ENCODE results near the gene TAF8.
A peak's percentile ranks its signal among the peaks of the same experiment; 100 is the strongest.

Gene TAF8

DNA sequence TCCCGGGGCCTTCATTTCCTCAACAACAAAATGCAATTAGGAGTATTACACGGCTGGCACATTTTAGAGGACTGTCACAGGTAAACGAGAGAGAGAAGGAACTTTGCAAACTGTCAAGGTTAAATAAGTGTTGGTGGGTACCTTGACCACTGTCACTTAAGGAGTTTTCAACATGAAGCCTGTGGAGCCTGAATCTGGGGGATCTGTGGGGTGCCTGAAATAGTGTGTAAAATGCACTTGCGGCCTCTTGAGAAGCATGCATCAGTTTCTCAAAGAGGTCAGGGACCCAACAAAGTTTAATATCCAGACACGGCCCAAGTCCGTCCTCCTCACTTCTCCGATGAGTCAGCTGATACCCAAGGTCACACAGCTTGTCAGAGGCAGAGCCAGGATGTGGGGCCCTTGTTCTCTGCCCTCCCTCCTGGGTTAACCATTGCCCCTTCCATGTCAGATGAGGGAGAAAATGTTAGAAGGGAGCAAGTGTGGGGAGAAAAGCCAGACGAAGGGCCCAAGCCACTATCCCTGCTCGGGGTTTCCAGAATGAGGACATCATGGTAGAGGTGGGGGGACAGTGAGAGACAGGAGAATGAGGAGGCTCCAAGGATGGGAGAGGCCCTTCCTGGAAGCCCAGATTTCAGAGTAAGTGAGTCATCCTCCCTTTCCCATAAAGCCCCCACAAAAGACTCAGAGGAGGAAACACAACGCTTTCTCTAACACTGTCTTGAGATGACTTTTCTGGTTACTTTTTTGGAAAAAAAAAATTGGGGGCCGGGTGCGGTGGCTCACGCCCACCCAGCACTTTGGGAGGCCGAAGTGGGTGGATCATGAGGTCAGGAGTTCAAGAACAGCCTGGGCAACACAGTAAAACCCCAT is 49.9 kb downstream of the TAF8 start:
- peak; percentile 8 for DNase-seq

DNA sequence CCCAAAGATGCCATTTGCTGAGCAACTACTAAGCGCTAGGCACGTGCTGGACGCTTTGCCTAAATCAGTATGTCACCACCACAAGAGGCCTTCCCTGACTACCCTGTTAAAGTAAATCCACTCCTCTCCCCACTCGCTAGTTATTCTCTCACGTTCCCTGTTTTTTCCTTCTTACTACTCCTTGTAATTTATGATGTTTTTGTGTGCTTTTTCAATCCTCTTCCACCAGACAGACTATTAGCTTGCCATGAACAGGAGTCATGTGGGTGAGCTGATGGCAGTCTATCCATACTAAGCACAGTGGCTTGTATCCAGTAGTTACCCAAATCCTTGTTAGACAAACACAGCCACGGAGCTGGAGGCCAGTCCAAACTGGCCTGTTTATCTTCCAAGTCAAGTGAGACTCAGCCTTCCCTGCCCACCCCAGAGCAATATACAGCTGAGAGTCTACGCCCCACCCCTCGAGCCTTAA is 50.9 kb downstream of the TAF8 start:
- no peak for DNase-seq

DNA sequence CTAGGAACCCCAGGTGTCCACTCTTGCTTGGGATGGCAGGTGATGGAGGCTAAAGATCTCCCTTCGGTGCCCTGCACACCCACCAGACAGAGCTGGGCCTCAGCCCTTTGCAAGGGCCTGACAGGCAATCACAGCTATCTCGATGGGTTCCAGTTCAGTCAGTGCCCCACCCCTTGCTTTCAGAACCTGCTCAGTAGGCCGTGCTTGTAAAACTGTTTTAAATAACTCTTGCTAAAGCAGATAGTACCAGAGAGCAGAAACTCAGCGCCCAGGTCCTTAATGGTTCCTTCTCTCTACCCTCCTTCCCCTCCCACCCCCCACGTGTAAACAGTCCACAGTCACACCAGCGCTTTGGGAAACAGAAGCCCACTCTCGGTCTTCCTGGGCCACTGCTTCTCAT is 52.9 kb downstream of the TAF8 start:
- DNase-seq = no peak

DNA sequence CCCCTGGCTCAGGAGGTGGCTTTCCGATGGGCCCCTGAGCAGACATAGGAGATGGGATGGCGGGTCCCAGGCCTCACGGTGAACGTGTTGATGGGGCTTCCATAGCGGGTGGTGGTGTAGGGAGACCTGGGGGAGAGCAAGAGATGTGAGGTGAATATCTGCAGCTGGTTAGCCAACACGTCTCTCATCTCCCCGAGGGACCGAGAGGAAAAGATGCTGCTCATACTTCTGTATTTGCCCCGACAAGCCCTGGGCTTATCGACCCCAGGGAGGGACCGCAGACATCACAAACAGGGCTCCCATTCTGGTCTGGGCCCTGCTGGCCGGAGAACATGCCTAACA is 53.4 kb downstream of the TAF8 start:
- DNase-seq = no peak

DNA sequence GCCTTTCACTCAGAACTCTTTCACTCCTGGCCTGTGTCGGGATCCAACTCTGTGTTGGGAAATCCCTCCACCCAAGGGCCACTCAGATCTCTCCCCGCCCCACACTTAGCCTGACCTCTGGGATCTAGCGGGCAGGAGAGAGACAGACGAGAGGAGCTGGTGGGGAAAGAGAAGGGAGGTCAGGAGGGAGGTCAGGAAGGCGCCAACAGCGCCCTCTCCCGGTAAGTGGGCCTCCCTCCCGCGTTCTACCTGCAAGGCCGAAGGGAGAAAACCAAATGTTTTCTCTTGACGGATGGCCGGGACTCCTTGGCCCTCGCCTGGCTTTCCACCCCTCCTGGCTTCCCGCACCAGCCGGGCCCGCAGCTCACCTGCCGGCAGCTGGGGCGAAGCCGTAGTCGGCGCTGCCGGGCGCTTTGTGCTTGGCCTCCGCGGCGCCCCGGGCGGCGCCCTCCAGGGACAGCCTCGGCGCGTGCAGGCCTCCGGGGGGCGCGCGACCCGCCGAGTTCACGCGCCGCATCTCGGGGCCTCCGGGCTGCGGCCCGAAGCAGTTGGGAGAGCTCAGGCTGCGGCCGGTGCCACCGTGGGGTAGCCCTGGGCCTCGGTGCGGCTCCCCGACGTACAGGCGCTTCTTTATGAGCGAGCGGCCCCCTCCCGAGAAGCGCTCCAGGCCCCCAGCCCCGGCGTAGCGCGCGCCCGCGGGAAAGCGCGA is 53.9 kb downstream of the TAF8 start:
- DNase-seq = peak; percentile 64

DNA sequence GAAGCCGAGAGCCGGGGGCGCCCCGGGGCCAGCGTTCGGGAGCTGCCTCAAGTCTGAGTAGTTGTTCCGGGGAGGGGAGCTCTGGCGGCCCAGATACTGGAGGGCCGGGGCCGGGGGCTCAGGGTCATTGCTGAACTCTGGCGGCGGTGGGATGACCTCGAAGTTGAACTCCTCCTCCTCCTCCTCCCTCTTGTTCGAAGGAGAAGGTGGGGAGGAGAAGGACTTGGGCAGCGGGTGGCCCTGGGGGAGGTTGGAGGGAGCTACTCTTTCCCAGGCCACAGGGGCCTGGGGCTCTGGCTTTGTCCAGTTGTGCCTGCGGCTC is 54.4 kb downstream of the TAF8 start:
- DNase-seq = no peak

DNA sequence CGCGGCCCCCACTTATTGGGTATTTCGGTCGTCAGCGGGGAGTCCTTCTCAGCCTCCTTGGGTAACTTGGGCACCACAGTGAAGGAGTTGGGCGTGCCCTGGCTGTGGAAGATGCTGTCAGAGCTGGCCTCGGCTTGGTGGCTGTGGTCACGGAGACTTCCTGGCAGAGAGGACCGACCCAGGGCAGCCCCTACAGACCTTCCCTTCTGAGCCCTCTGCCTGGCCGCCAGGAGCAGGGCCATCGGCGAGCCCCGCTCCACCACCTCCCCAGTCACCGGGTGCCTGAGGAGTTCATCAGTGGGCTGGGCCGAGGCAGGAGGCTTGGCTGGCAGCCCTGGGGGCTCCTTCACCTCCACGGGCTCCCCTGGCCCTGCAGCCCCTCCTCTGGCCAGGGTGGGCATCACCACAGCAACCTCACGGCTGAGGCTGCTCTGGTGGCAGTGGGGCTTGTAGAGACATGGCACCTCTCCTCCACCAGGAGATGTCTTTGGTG is 54.9 kb downstream of the TAF8 start:
- no peak for DNase-seq

DNA sequence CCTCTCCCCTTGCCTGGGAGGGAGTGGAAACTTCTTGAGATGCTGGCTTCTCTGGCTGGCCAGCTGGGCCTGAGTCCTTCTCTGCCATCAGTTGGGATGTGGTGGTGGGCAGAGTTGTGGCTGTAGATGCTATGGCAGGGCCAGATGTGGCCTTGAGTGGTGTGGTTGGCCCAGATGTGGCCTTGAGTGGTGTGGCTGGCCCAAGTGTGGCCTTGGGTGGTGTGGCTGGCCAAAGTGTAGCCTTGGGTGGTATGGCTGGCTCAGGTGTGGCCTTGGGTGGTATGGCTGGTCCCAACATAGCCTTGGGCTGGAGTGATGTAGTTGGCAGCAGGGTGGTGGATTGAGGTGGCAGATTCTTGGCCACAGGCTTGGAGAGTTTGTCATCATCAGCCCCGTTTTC is 55.4 kb downstream of the TAF8 start:
- no peak for DNase-seq

DNA sequence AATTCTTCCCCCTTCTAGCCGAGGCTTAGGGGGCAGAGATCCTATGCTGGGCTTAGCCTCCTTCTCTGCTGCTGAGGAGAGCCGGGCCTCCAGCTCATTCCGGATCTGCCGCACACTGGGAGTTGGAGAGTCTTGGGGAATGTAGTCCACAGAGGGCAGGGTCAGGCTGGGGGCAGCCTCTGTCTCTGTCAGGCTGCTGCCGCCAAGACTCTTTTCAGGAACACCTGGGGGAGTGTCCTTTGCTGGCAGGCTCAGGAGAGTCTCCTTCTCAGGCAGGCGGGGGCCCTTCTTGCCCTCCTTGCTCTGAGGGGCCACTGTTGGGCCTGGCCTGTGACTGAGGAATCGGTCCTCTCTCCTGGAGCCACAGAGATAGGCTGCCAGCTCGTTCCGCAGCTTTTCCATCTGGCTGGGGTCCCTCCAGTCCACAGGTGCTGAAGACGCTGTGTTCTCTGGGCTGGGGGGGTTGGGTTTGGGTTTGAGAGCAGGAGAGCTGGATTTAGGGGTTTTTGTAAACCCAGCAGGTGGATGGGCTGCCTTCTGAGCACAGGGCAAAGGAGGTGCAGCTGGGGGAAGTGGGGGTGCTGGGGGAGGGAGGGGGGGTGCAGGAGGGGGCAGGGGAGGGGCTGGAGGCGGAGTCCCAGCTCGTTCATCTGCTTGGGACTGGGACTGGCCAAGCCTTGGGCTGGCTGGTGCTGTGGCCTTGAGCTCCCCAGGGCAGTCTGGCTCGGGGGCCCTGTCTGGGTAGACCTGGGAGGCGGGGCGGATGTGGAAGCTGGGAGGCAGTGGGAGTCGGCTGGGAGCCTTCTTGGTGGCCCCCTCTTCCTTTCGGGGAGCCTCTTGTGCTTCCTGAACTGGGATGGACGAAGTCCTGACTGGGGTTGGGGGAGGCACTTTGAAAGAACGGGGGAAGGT is 56.0 kb downstream of the TAF8 start:
- no peak for DNase-seq

DNA sequence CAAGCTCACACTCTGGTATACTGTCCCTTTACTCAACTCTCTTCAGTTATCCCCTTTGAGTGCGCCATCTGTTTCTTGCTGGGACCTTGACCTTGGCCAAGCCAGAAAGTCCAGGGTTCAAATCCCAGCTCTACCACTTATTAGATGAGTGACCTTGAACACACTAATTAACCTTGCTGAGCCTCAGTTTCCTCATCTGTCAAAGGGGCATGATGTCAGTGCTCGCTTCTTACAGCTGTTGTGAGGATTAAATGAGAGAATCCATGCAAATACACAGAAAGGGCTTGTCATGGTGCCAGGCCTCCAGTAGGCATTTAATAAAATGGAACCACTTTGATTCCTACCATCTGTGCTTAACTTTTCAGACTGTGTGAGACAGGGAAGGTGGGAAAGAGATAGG is 57.7 kb downstream of the TAF8 start:
- no peak for DNase-seq

DNA sequence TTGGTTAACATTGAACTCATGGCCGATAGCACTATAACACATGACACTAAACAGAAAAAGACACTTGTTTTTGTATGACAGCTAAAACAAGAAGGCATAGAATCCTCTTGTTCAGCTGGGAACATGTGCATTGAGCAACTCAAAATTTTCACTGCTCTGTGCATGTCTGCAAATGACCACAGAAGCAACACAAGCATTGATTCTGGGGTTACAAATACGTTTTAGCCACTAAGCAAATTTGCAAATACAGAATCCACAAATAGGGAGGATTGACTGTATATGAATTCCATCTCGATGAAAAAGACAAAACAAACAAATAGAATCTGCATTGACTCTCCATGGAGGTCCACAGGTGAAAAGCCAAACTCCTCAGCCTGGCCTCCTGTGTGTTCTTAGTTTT is 60.4 kb downstream of the TAF8 start:
- no peak for DNase-seq

DNA sequence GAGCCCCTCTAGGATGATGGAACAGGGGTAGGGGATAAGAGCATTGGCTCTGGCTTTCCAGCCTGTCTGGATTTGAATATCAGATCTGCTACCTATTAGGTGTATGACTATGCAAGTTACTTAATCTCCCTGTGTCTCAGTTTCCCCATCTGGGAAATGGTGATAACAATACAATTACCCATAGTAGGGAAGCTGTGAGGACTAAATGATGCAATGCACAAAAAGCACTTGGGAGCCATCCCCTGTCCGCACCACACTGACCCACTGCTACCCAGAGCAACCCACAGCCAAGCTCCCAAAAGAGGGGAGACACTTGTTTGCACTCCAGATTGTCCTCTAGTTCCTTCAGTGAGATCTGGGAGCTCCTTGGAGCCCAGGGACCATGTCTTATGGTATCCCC is 62.0 kb downstream of the TAF8 start:
- DNase-seq = no peak

DNA sequence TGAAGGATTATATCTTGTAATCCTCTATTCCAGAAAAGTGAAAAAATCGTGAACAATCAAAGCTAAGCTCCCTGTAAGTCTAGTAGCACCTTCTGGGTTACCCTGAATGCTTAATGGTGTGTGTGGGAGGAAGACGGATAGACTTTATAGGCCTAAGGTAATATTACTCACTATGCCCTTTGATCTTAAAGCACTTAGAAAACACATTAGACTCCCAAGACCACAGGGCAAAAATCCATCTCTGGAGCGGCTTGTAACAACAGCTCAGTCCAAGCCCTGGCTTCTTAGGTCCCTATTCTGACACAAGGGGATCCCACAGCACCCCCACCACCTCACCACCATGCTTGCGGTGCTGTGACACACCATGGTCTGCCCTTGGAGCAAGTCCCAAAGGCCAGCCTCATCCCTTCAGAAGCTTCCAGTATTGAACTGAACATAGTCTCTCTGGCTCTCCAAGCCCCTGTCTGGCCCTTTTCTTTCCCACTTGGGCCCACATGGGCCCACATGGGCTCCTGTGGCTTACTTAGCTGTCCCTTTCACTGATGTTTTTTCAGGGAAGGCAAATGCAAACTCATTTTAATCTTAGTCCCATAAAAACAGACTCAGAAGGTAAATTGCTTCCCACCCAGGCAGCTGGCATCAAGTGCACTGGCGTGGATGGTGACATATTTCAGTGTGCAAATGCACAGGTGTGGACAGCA is 63.8 kb downstream of the TAF8 start:
- no peak for DNase-seq

DNA sequence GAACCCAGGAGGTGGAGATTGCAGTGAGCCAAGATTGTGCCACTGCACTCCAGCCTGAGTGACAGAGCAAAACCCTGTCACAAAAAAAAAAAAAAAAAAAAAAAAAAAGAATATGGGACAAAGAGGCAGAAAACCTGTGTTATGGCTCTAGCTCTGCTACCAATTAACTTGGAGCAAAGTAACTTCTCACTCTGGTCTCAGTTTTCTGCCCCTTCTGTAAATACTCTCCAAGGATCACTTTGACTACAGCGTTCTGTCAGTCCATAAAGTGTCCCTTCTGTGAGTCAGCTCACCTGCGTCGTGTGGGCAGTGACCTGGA is 67.5 kb downstream of the TAF8 start:
- no peak for DNase-seq

DNA sequence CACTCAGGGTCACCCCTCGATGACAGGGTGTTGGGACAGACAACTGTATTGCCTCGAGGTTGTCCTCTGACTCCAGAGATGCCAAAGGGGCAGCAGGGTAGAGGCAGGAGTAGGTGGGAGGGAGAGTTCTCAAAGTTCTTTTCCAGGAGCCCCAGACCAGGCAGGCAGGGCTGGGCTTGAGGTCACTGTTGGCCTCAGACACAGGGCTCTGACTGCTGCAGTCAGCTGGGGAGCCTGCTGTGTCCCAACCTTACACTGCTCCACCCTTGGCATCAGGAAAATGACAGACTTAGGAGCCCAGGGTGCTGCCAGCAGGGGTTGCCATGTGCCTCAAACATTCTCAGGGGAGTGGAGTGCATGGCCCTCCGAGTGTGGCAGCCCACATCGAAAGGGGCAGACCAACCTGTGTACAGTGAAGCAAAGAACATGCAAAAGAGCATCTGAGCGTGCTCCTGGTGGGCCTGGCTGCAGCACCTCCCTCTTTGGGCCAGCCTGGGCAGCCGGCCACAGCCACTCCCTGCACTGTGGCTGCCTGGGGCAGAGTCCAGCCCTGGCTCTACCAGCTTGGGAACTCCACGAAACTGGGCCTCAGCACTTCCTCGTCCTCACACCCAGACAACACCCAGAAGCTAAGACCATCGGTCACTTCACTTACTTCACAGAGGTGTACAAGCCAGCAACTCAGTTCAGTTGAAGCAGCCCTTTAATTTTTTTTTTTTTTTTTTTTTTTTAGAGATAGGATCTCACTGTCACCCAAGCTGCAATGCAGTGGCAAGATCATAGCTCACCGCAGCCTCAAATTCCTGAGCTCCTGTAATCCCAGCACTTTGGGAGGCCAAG is 68.1 kb downstream of the TAF8 start:
- DNase-seq = no peak

DNA sequence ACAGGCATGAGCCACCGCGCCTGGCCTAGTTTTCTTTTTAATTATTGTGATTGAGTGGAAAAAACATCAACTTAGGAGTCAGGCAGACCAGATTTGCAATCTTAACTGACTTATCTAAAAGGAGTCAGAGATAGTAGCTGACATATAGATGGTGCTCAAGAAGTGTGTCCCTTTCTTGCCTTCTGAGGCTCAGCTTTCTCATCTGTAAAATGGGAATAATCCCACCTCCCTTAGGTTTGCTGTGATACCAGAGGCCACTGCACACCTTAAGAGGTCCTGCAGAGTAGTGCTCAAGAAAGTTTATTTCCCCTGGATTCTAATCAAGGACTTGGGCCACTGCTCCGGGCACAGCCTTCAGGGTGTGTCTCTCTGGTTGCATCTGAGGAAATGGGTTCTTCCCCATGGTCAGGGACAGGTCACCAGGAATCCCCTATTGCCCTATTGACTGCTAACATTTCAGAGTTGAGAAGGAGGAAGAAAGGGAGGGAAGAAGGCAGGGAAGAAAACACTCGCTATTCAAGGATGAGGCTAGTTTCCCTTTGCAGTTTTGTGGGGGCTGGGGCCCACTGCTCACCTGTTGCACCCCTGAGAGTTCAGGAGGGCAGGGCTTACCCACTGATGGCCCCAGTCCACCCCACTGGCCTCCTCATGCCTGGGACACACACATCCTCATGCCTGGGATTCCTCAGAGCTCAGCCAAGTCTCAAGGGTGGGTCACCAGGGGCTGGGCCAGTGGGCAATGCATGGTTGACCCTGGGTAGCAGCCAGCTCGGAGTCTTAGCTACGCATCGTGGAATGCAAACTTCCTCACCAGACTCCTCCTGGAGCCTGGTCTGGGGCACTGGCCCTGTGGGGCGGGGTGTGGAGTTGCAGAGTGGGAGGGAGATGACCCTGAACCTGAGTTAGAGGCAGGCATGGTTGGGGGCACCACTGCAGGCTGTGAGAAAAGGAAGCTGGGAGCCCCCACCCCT is 70.9 kb downstream of the TAF8 start:
- DNase-seq = peak; percentile 57

DNA sequence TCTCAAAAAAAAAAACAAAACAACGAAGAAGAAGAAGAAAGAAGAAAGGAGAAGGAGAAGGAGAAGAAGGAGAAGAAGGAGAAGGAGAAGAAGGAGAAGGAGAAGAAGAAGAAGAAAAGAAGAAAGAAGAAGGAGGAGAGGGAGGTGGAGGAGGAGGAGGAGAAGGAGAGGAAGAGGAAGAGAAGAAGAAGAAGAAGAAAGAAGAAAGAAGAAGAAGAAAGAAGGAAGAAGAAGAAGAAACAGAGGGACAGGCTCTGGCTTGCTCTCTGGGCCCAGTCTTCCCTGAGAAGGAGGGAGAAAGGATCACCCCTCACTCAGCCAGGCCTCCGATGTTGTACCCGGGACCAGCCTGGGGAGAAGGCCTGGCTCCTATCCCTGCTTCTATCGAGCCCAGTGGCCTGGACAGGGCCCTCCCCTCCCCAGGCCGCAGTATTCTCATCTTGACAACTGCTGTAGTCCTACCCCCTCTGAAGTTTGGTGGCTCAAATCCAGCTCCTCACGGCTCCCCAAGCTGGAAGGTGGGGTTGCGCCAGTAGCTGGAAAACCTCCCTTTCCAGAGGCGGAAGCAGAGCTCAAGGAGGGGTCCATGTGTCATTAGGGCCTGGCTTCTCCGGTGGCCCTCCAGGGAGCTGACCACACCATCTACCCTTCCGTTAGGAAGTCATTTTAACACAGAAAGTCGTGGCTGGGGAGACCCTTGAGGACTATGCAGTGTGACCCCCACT is 73.2 kb downstream of the TAF8 start:
- DNase-seq = no peak

DNA sequence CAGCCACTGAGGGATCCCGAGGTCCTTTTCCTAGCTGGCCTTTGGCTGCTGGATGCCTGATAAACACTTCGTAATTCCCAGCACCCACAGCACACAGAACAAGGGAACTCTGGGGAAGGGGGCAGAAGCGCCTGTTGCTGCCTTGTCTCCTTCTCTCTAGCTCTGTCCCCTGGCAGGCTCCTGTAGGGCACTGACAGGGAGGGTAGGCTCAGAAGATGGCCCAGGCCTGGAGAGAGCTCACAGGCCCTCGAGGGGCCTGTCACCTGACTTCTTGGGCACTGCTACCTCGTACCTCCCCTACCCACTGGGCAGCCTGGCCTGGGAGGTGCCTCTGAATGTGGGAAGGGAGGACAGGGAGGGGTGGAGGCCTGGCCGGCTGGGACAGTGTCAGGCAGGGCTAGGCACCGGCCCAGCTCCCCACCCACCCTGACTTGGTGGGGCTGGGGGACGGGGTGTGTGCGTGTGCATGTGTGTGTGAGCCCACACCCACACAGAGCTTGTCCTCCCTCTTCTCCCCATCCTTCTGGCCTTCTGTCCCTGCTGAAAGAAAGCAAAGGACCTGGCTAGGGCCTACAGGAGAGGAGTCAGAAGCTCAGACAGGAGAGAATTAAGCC is 74.0 kb downstream of the TAF8 start:
- no peak for DNase-seq

DNA sequence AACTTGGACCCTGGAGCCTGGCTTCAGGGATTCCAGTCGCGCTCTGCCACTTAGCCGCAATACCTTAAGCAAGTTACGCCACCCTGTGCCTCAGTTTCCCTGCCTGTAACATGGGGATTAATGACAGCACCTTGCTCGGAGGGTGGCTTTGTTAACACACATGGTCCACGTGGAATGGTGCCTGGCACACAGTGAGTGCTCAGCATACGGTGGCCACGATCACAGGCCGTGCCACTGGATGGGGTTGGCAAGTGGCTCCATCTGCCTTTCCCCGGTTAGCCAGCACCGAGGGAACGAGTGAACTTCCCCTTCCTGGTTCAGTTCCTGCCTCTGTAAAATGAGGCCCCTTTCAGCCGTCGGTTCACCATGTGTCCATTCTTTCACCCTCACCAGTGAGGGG is 74.9 kb downstream of the TAF8 start:
- DNase-seq = peak; percentile 25

DNA sequence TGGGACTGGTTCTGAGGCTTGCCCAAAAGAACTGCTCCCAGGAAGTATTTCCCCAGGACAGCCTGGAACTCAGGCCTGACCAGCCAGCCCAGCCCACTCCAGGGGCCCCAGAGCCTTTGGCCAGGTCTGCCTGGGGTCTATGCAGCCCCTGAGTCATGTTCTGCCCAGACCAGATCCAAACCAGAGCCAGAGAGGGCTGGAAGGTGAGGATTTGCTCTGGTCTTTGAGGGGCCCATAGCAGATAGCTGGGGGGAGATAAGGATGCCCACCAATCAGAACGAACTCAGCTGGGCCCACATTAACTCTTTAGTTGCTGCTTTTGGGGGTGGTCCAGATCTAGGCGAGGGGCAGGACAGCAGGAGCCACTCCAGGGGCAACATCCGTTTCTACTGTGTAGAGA is 75.3 kb downstream of the TAF8 start:
- DNase-seq = no peak

All from inflammatory macrophage treated with lipopolysaccharide for 4 hours (primary cell).